Motor neuron (in vitro differentiated cells): Measurements from ENCODE around the gene GCNT3. TPM values are rescaled to one million over a fixed set of nuclear protein-coding genes. Genes with fewer than 3 reads are reported as not detected.
"Not testable (repeated sequence)": the region's sequence is repeated elsewhere in the genome, so short reads cannot be mapped to it uniquely, and the experiment has no call there.

Experiments used
- ATAC-seq, 8 experiments: fragments of 200-7000 bp; cut with Tn5 transposase; replicated peaks in 6 of 8; 2 replicates each; pipeline ENCODE4 v1.8.0; 2021; ENCODE audit warnings: mild to moderate bottlenecking in 8 of 8, moderate library complexity in 8 of 8
- H3K27ac ChIP-seq, 2 donors: fragments of 250-450 bp; sonication (Bioruptor Pico); 2 replicates each; pipeline ENCODE4 v1.9.0; 2021; ENCODE audit warnings: antibody characterized with exemption in 2 of 2, mild to moderate bottlenecking in 2 of 2, moderate library complexity in 1 of 2
- H3K4me1 ChIP-seq, 2 donors: fragments of 250-450 bp; sonication (Bioruptor Pico); replicated peaks in 1 of 2; 2 replicates each; pipeline ENCODE4 v1.6.1; 2021; ENCODE audit warnings: antibody characterized with exemption in 2 of 2, mild to moderate bottlenecking in 2 of 2, moderate library complexity in 1 of 2
- H3K4me3 ChIP-seq, 5 donors: fragments of 250-450 bp; sonication (Bioruptor Pico); 2 replicates each; pipeline ENCODE4 v1.9.0; 2021; ENCODE audit warnings: antibody characterized with exemption in 5 of 5, mild to moderate bottlenecking in 5 of 5, moderate library complexity in 4 of 5
- WGBS, 10 experiments: fragments of 450-650 bp; shearing (Covaris generic); methylation state at CpG; one replicate each; pipeline ENCODE4 v1.0.0; 2022; 5-methylcytosine and 5-hydroxymethylcytosine counted together
- in situ Hi-C, 9 experiments: fragments of 400-800 bp; cut with MboI; loops; one replicate each; pipeline ENCODE4 v1.15.0; 2021; ENCODE audit warnings: low sequenced_read_pairs in 9 of 9, low pct_unique_long_range_greater_than_20kb in 2 of 9; ENCODE audit not compliant: unreplicated experiment in 9 of 9
- total RNA-seq, 8 experiments: library from RNA; unstranded; fragments of 300-600 nt; gene quantifications; 2 replicates each; pipeline versions ENCODE4 v1.2.3 to v1.2.4, GENCODE V29; 2022

The GCNT3 gene
- total RNA-seq, 8 experiments from 2014 or later: 0.08 to 67.3 (median 0.93) TPM

DNA sequence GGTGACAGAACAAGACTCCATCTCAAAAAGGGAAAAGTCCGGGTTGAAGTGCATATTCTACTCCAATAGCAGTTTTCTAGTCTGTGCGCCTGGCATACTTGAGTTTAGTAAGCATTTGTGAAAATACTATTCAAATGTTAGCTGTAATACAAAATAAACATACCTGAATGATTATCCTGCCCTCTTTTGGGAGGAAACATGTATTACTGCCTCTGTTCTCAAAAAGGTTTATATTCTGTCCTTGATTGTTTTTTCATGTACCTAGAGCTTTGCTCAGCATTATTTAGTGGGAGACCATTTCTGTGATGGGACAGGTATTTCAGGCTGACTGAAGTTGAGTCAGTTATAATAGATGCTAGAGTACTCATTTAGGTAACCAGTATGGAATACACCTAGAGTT lies 25.9 kb downstream of the GCNT3 start:
- ATAC-seq, H3K27ac ChIP-seq, H3K4me1 ChIP-seq, H3K4me3 ChIP-seq: not testable (repeated sequence)
- 100% methylated on average over 1 of the region's 2 CpGs; no CpG with 5 or more reads in 8 of the 10 experiments for WGBS, 10 experiments
- in situ Hi-C loops: loop anchor here in 1 of 9 experiments (25.0 kb wide), 1 partner anchor 100 kb away; no protein-coding TSS in a partner anchor

DNA sequence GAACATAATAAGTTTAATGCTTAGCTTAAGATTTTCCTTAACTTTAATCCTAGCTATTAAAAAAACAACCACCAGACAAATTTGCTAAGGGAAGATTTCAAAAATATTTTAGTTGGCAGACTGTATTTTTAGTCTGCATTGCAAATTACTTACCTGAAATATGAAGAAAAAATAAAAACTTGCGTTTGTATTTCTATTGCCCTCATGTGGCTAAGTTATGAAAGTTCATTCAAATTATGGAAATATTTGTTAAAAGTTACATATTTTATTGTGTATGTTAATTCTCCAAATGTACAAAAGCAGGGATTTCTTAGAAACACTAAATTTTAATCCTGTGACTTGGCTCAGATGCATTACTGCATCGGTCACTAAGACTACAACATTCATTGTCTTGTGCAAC lies 30.8 kb downstream of the GCNT3 start:
- ATAC-seq: peak in 1 of 8 experiments; percentile 23
- WGBS, 10 experiments: 0 to 100% (median 90%) methylated on average over 1 to 2 of the region's 2 CpGs
- in situ Hi-C loops: loop anchor here in 1 of 9 experiments (25.0 kb wide), 1 partner anchor 105 kb away; no protein-coding TSS in a partner anchor
- H3K4me3 ChIP-seq: no peak overlapping the region
- no peaks in the 10 kb centered on the region for H3K4me1 ChIP-seq
- H3K27ac ChIP-seq: no peak overlapping the region

DNA sequence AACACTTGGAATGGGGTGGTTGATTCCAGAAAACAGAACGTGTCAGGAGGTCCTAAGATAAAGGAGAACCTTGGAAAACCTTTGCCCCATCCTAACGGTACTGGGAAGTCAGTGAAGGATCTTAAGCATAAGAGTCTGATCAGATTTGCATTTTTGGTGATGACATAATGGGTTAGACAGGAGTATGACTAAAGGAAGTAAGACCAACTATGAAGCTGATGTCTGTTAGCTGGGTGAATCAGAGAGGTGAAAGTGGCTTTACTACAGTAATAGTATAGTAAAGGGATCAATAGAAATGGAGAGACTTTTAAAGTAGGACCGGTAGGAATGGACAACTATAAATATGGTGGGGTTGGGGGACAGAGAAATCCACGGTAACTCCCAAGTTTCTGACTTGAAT lies 33.2 kb downstream of the GCNT3 start:
- peak in 2 of 8 experiments; percentile 48 to 76 for ATAC-seq
- no peak overlapping the region for H3K4me3 ChIP-seq
- 70 to 100% (median 92%) methylated on average over 1 to 4 of the region's 4 CpGs; no CpG with 5 or more reads in 1 of the 10 experiments for WGBS, 10 experiments
- H3K4me1 ChIP-seq: no peaks in the 10 kb centered on the region
- no peak overlapping the region for H3K27ac ChIP-seq
- in situ Hi-C loops: loop anchor here in 1 of 9 experiments (25.0 kb wide), 1 partner anchor 107 kb away; no protein-coding TSS in a partner anchor

DNA sequence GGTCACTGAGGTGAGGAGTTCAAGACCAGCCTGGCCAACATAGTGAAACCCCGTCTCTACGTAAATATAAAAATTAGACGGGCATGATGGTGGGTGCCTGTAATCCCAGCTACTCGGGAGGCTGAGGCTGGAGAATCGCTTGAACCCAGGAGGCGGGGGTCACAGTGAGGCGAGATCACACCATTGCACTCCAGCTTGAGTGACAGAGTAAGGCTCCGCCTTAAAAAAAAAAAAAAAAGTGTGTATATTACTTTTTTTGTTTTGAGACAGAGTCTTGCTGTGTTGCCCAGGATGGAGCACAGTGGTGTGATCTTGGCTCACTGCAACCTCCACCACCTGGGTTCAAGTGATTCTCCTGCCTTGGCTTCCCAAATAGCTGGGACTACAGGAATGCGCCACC lies 34.2 kb downstream of the GCNT3 start:
- H3K4me3 ChIP-seq, H3K27ac ChIP-seq, H3K4me1 ChIP-seq: not testable (repeated sequence)
- WGBS, 10 experiments: 93 to 100% (median 98%) methylated on average over 1 to 6 of the region's 9 CpGs; no CpG with 5 or more reads in 5 of the 10 experiments
- in situ Hi-C loops: loop anchor here in 1 of 9 experiments (25.0 kb wide), 1 partner anchor 109 kb away; no protein-coding TSS in a partner anchor
- peak in 1 of 8 experiments; percentile 45 for ATAC-seq

DNA sequence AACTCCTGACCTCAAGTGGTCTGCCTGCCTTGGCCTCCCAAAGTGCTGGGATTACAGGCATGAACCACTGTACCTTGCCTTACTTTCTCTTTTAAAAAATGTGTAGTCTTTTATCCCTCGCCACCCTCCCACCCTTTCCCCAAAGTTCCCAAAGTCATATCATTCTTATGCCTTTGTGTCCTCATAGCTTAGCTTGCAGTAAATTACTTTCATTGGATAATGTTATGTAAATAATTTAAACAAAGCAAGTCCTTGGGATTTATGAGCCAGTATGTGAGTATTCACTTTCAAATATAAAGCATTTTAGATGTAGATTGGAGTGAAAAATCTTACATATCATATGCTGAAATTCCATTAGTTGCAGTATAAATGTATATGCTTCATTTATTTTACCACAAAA lies 34.7 kb downstream of the GCNT3 start:
- no peaks in the 10 kb centered on the region for H3K4me1 ChIP-seq
- in situ Hi-C loops: loop anchor here in 1 of 9 experiments (25.0 kb wide), 1 partner anchor 109 kb away; no protein-coding TSS in a partner anchor
- no peak overlapping the region for H3K27ac ChIP-seq
- peak in 1 of 8 experiments; percentile 83 for ATAC-seq
- no peak overlapping the region for H3K4me3 ChIP-seq
- WGBS, 10 experiments: 50 to 100% (median 85%) methylated on average over 1 of the region's 1 CpG; no CpG with 5 or more reads in 4 of the 10 experiments

DNA sequence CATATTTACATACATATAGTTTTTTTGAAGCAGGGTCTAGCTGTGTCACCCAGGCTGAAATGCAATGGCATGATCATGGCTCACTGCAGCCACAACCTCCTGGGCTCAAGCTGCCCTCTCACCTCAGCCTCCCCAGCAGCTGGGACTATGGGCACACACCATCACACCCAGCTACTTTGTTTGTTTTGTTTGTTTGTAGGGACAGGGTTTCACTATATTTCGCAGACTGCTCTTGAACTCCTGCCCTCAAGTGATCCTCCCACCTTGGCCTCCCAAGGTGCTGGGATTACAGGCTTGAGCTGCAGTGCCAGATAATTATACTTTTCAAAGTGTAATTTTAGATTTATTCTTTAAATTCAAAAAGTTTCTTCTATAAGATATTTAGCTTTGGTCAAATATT lies 35.5 kb downstream of the GCNT3 start:
- Histone ChIP-seq H3K4me1 (no peaks in the 10 kb centered on the region), H3K27ac (no peak overlapping the region), H3K4me3 (no peak overlapping the region)
- no peak for ATAC-seq
- in situ Hi-C loops: loop anchor here in 1 of 9 experiments (25.0 kb wide), 1 partner anchor 110 kb away; no protein-coding TSS in a partner anchor
- WGBS, 10 experiments: 88 to 100% (median 100%) methylated on average over 1 of the region's 1 CpG; no CpG with 5 or more reads in 3 of the 10 experiments

DNA sequence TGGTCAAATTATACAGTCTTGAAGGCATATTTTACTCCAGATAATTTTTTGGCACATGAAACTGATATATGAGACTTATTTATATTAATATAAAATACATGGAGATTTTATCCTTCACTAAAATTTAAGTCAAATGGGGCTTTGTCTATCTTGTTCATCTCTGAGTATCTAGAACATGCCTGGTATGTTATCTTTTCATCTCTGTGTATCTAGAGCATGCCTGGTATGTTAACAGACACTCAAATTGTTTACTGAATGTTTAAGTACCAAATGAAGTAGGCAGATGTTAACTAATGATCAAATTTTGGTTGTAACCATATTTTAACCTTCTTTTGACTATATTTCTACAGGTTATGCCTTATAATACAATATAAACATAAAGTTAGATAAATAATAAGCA lies 38.0 kb downstream of the GCNT3 start:
- no peak overlapping the region for H3K4me3 ChIP-seq
- H3K4me1 ChIP-seq: no peaks in the 10 kb centered on the region
- H3K27ac ChIP-seq: no peak overlapping the region
- in situ Hi-C loops: loop anchor here in 1 of 9 experiments (25.0 kb wide), 1 partner anchor 112 kb away; no protein-coding TSS in a partner anchor
- ATAC-seq: no peak

DNA sequence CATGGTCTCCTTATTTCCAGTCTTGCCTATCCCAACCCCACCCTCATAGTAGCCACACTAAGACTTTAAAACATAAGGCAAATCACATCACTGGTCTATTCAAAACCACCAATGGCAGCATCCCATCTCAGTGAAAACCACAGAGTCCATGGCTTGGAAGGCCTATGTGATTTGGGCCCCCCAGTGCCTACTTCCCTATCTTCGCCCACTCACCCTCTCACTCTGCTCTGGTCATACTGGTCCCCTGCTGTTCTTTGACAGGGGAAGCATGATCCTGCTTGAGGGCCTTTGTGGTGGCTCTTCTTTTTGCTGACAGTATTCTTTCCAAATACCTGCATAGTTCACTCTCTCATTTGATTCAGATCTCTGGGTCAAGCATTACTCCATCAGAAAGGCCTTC lies 42.5 kb downstream of the GCNT3 start:
- no peak for ATAC-seq
- peaks cover 5 to 8% of the 10 kb centered on the region in 2 donors for H3K4me1 ChIP-seq
- 80 to 100% (median 94%) methylated on average over 1 of the region's 1 CpG; no CpG with 5 or more reads in 6 of the 10 experiments for WGBS, 10 experiments
- no peak overlapping the region for H3K4me3 ChIP-seq
- H3K27ac ChIP-seq: no peak overlapping the region
- in situ Hi-C loops: no loop called here

DNA sequence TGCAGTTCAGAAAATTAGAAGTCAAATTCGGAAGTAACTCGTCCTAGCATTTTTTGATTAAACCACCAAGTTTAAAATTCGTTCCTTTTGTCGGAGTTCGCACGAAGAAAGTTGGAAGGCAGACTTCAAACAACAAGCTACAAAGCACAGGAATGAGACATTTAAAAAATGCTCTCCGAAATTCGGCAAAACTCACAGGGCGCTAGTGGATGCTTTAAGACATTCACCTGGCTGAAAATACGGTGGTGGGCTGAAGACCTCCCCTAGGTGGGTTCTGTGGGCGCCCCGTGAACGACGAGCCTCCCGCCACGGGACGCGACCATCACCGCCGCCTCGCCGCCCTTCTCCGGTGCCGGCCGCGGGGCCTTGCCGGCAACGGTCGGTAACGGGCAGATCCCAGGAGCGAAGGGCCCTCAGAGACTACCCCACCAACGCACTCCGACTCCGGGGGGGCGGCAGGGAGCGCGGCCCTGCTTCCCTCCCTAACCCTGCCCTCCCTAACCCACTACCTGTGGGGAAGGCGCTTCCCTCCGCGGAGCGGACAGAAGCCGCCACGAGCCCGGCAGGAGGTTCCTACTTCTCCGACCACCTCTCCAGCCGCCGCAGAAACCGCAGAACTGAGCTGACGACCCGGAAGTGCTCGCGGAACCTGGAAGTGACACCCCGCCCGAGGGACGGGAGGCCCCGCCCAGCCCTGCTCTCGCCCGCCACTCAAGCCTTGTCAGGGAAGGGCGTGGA lies 45.5 kb downstream of the GCNT3 start, which contains the start of gene GTF2A2:
GTF2A2 (minus strand) TSS at position 619 of the 738 bp plus-strand sequence. CDS start 5,238 bp downstream, outside the sequence.
- H3K4me1 ChIP-seq: peaks cover 5 to 8% of the 10 kb centered on the region in 2 donors
- H3K27ac ChIP-seq: peak within 1 kb of the TSS; percentile 67 to 91
- WGBS, 10 experiments: 0 to 5% (median 0%) methylated on average over 4 to 17 of the region's 59 CpGs
- in situ Hi-C loops: no loop called here
- peak within 1 kb of the TSS; percentile 58 to 98 (median 81) for H3K4me3 ChIP-seq
- peak; percentile 95 to 100 (median 100) for ATAC-seq

DNA sequence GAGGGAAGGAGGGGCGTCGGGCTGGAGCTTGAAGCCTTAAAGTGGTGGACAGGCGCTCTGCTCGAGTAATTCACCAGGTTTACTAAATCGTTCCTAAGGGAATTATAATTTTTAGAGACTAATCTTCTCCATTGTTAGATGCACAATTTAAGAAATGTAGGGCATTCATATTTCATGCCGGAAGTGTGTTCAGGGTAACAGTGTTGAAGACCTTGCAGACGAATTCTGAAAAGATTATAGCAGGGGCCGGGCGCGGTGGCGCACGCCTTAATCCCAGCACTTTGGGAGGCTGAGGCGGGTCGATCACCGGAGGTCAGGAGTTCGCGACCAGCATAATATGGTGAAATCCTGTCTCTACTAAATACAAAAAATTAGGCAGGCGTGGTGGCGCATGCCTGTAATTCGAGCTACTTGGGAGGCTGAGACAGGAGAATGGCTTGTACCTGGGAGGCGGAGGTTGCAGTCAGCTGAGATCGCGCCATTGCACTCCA lies 46.1 kb downstream of the GCNT3 start:
- peak overlapping the region in 1 of 2 donors; percentile 91 for H3K27ac ChIP-seq
- in situ Hi-C loops: no loop called here
- ATAC-seq: peak in 7 of 8 experiments; percentile 1 to 27 (median 7)
- peaks cover 5 to 8% of the 10 kb centered on the region in 2 donors for H3K4me1 ChIP-seq
- WGBS, 10 experiments: 16 to 97% (median 76%) methylated on average over 4 to 18 of the region's 23 CpGs
- peak overlapping the region; percentile 58 to 98 (median 81) for H3K4me3 ChIP-seq

DNA sequence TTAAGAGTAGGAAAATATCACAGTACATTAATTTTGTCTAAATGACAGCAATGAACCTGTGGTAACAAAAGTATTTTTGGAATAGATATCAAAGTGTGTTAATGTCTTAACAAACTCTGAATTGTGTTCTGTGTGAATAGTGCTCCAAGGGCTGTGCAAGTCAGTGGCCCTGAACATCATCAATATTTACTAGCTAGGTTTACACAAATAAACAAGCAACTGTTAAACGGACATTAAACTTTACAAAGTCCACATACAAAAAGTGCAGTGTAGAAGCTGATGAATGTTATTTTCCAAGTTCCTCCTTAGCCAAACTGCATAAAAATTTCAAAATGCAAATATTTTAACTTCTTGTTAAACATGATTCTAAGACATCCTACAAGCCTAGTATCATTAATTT lies 47.8 kb downstream of the GCNT3 start:
- Histone ChIP-seq H3K27ac (no peak overlapping the region), H3K4me1 (peaks cover 5 to 8% of the 10 kb centered on the region in 2 donors), H3K4me3 (no peak overlapping the region)
- no peak for ATAC-seq
- WGBS, 10 experiments: 14 to 100% (median 80%) methylated on average over 1 of the region's 1 CpG; no CpG with 5 or more reads in 3 of the 10 experiments
- in situ Hi-C loops: no loop called here

DNA sequence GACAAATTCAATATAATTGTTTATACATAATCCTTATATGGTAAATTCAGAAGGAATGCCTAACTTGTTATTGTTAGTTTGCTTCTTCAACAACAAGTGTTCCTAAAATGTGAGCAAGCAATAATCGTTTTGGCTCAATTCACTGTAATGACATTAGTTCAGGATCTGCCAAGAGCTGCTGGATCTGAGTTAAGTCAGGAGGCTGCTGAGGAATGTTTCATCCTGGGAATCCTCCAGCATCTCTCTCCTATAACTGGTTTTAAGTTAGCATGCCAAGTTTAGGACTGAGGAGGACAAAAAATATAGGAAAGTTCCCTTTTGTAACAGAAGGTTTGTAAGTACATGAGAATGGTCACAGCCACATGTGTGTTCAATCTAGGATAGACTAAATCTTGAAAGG lies 50.7 kb downstream of the GCNT3 start:
- Histone ChIP-seq H3K4me1 (no peaks in the 10 kb centered on the region), H3K27ac (no peak overlapping the region), H3K4me3 (no peak overlapping the region)
- no peak for ATAC-seq
- WGBS, 10 experiments: 0 to 100% (median 71%) methylated on average over 1 of the region's 1 CpG; no CpG with 5 or more reads in 1 of the 10 experiments
- in situ Hi-C loops: no loop called here

DNA sequence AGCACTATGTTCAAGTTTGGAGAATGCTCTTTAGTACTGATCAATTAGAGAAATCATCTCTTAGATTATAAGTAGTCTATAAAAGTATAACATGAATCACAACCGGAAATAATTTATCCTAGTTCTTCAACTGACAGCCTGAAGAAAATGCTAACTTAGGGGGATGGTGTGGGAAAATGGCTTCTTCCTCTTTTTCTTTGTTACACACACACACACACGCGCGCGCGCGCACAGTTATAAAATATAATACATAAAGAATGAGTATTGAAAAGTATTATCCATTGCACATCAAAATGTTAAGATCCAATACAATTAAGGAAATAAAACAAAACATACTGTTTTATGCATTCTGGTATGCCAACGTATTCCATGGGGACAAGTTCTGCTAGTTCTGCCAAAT lies 57.0 kb downstream of the GCNT3 start:
- H3K4me3 ChIP-seq: no peak overlapping the region
- H3K4me1 ChIP-seq: no peaks in the 10 kb centered on the region
- in situ Hi-C loops: no loop called here
- 73 to 95% (median 84%) methylated on average over 6 to 8 of the region's 8 CpGs for WGBS, 10 experiments
- no peak overlapping the region for H3K27ac ChIP-seq
- no peak for ATAC-seq
